ENCODE data around the gene WTIP.

The WTIP gene

DNA sequence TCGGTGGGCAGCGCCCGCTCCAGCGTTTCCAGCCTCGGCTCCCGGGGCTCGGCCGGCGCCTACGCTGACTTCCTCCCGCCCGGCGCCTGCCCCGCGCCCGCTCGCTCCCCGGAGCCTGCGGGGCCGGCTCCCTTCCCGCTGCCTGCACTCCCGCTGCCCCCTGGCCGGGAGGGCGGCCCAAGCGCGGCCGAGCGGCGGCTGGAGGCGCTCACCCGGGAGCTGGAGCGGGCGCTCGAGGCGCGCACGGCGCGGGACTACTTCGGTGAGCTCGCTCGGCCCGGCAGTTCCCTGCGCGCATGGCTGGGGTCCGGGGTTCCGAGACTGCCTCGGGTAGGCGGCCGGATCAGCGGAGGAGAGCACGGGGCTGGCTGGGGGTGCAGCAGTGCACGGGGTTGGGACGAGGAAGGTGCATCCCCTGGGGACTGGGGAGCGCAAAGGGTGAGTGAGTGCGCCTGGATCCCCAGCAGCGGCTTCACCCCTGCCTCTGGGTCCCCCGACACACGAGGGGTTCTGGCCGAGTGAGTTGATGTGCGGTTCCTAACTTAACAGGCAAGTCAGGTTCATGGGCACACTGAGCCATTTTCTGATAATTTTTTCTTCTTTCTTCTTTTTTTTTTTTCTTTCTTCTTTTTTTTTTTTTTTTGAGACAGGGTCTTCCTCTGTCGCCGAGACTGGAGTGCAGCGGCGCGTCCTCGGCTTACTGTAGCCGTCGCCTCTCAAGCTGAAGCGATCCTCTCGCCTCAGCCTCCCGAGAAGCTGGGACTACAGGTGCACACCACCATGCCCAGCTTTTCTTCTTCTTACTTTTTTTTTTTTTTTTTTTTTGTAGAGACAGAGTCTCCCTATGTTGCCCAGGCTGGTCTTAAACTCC, 1.1 kb downstream of the WTIP start:
- H3K4me3 ChIP-seq (replicated peaks; ENCODE audit: low read depth, low read length) = no peak overlapping the region

DNA sequence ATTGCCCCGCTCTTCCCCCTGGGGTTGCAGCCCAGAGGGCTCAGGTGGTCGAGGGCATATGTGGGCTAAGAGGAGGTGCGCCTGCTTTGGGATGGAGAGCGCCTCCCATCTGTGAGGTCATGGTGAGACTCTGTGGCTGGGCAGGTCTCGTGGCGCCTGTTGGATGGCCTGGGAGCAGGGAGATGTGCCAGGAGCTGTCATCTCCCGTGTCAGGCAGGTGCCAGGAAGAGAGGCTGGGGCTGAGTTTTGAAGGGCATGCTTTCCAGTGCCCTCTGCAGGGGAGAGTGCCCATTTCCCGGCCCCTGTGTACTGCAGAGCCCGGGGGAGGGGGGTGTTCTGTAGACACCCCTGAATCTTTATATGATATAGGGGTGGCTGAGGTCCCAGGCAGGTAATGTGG, 2.8 kb downstream of the WTIP start:
- DNase-seq (ENCODE audit: extremely low read depth, insufficient read length) = no peak
- Histone ChIP-seq H3K27me3 (replicated peaks; ENCODE audit: control insufficient read depth, insufficient read depth, low read length) (no peaks in the 10 kb centered on the region; the same call in 1 of the 2 replicates), H3K36me3 (ENCODE audit: control insufficient read depth, insufficient read depth, low read length) (no peaks in the 10 kb centered on the region), H3K4me3 (replicated peaks; ENCODE audit: low read depth, low read length) (no peak overlapping the region)
- TF ChIP-seq, protein P1, sequence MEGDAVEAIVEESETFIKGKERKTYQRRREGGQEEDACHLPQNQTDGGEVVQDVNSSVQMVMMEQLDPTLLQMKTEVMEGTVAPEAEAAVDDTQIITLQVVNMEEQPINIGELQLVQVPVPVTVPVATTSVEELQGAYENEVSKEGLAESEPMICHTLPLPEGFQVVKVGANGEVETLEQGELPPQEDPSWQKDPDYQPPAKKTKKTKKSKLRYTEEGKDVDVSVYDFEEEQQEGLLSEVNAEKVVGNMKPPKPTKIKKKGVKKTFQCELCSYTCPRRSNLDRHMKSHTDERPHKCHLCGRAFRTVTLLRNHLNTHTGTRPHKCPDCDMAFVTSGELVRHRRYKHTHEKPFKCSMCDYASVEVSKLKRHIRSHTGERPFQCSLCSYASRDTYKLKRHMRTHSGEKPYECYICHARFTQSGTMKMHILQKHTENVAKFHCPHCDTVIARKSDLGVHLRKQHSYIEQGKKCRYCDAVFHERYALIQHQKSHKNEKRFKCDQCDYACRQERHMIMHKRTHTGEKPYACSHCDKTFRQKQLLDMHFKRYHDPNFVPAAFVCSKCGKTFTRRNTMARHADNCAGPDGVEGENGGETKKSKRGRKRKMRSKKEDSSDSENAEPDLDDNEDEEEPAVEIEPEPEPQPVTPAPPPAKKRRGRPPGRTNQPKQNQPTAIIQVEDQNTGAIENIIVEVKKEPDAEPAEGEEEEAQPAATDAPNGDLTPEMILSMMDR (IDR thresholded peaks at IDR 0.05; ENCODE audit: insufficient read depth, low read length, poor library complexity, severe bottlenecking) = no peak

More for the DNA sequence above, 1.1 kb downstream of the WTIP start:
- H3K27me3 ChIP-seq (replicated peaks; ENCODE audit: control insufficient read depth, insufficient read depth, low read length) = no peaks in the 10 kb centered on the region; the same call in 1 of the 2 replicates
- no peak for DNase-seq (ENCODE audit: extremely low read depth, insufficient read length)
- TF ChIP-seq, protein P1 (IDR thresholded peaks at IDR 0.05; ENCODE audit: insufficient read depth, low read length, poor library complexity, severe bottlenecking) = no peak
- no peaks in the 10 kb centered on the region for H3K36me3 ChIP-seq (ENCODE audit: control insufficient read depth, insufficient read depth, low read length)

DNA sequence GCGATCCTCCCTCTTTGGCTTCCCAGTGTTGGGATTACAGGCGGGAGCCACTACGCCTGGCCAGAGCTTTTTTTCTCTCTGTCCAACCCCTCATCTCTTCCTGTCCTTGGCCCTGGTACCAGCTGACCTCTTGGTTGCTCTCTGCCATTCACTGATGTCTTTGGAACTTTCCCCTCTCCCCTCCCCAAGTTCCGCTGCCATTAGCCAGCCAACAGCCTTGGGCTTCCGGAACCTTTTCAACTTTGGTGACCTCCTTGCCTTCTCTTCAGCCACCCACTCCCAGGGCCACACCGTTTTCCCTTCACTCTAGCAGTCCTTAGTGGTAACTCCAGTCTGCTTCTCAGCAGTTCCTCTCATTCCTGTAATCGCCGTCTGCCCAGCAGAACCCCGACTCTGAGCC, 4.3 kb downstream of the WTIP start:
- DNase-seq (ENCODE audit: extremely low read depth, insufficient read length) = no peak
- TF ChIP-seq, protein P1 (IDR thresholded peaks at IDR 0.05; ENCODE audit: insufficient read depth, low read length, poor library complexity, severe bottlenecking) = no peak
- Histone ChIP-seq H3K36me3 (ENCODE audit: control insufficient read depth, insufficient read depth, low read length) (no peaks in the 10 kb centered on the region), H3K4me3 (replicated peaks; ENCODE audit: low read depth, low read length) (no peak overlapping the region), H3K27me3 (replicated peaks; ENCODE audit: control insufficient read depth, insufficient read depth, low read length) (no peaks in the 10 kb centered on the region)

DNA sequence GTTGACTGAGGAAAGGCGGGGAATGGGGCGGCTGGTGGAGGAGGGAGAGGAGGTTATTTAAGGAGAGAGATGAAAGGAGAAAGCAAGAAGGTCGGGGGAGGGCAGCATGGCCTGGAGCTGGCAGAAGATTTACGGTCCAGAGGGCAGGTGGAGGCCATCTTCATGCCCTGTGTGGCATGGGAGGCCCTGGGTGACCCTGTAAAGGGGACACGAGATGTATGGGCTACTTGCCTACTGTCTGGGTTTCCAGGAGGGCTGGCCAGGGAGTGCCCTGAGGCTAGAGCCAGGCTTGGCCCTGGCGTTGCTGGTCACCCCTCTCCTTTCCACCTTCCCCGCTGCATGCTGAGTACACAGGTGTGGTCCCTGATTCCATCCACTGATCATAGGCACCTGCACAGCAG, 6.1 kb downstream of the WTIP start:
- TF ChIP-seq, protein P1 (IDR thresholded peaks at IDR 0.05; ENCODE audit: insufficient read depth, low read length, poor library complexity, severe bottlenecking) = no peak
- H3K27me3 ChIP-seq (replicated peaks; ENCODE audit: control insufficient read depth, insufficient read depth, low read length) = no peaks in the 10 kb centered on the region
- no peak overlapping the region for H3K4me3 ChIP-seq (replicated peaks; ENCODE audit: low read depth, low read length)
- no peaks in the 10 kb centered on the region for H3K36me3 ChIP-seq (ENCODE audit: control insufficient read depth, insufficient read depth, low read length)
- DNase-seq (ENCODE audit: extremely low read depth, insufficient read length) = no peak

DNA sequence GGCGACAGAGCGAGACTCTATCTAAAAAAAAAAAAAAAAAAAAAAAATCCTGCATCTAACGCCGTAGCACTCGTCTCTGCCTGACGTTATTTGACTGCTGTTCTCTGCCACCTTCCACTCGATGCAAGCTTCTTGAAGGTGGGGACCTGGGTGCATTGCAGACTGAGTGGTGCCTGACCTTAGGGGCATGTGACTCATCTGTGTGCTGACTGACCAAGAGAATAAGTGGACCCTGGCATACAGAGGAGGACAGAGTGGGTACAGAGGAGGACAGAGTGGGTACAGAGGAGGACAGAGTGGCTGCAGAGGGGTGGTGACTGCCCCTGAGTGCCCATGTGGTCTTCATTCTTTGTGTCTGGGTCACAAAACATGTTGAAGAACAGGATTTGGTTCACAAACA, 7.6 kb downstream of the WTIP start:
- H3K4me3 ChIP-seq (replicated peaks; ENCODE audit: low read depth, low read length) = no peak overlapping the region
- DNase-seq (ENCODE audit: extremely low read depth, insufficient read length) = no peak

More for the DNA sequence above, 7.6 kb downstream of the WTIP start:
- Histone ChIP-seq H3K36me3 (ENCODE audit: control insufficient read depth, insufficient read depth, low read length) (no peaks in the 10 kb centered on the region), H3K27me3 (replicated peaks; ENCODE audit: control insufficient read depth, insufficient read depth, low read length) (no peaks in the 10 kb centered on the region)
- TF ChIP-seq, protein P1 (IDR thresholded peaks at IDR 0.05; ENCODE audit: insufficient read depth, low read length, poor library complexity, severe bottlenecking) = no peak
